IMR-90 (cell line): ENCODE results near the gene TECPR2.

ENCODE experiments used
- BHLHE40 ChIP-seq: fragments of 150-350 bp; IDR thresholded peaks from 2 replicates; pipeline ENCODE4 v1.6.1; 2016; ENCODE audit warnings: mild to moderate bottlenecking, low read depth, low read length
- CHD1 ChIP-seq: IDR thresholded peaks from 2 replicates; pipeline ENCODE4 v1.6.1; 2012; ENCODE audit warnings: low read depth, low read length, improper control_type of control experiment
- MXI1 ChIP-seq: IDR thresholded peaks from 2 replicates; pipeline ENCODE4 v1.6.1; 2012; ENCODE audit warnings: low read depth, mild to moderate bottlenecking, low read length, moderate library complexity, borderline replicate concordance
- POLR2A ChIP-seq: IDR thresholded peaks from 2 replicates; pipeline ENCODE4 v1.6.1; 2012; ENCODE audit warnings: mild to moderate bottlenecking, low read depth, low read length
- RCOR1 ChIP-seq: IDR thresholded peaks from 2 replicates; pipeline ENCODE4 v1.6.1; 2012; ENCODE audit warnings: mild to moderate bottlenecking, low read length, improper control_type of control experiment; ENCODE audit not compliant: insufficient replicate concordance
- SMC3 ChIP-seq: fragments of 150-350 bp; IDR thresholded peaks from 2 replicates; pipeline ENCODE4 v1.6.1; 2016; ENCODE audit warnings: low read depth, mild to moderate bottlenecking, antibody characterized with exemption, low read length, moderate library complexity
- TF ChIP-seq, protein P1 (sequence below): conservative IDR thresholded peaks from 2 replicates; pipeline ENCODE4 v1.5.1; 2012; ENCODE audit warnings: mild to moderate bottlenecking, low read depth, low read length, improper control_type of control experiment
- TF ChIP-seq, protein P2 (sequence below): fragments of 150-350 bp; IDR thresholded peaks from 2 replicates; pipeline ENCODE4 v1.6.1; 2017; ENCODE audit warnings: mild to moderate bottlenecking, antibody characterized with exemption, low read length, low read depth
- TF ChIP-seq, protein P3 (sequence below): fragments of 150-350 bp; IDR thresholded peaks from 2 replicates; pipeline ENCODE4 v1.6.1; 2016; ENCODE audit warnings: low read depth, mild to moderate bottlenecking, low read length, moderate library complexity, borderline replicate concordance

DNA sequence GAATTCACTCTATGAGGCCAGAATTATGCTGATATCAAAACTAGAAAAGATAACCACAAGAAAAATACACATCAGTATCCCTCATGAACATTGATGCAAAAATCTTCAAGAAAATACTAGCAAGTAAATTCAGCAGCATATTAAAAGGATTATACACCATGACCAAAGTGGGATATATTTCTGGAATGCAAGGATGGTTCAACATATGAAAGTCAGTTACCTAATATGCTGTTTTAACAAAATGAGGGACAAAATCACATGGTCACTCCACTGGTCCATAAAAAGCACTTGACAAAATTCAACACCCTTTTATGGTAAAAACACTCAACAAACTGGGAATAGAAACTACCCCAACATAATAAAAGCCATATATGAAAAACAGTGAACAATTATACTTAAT lies 40.3 kb downstream of the TECPR2 start:
- TF ChIP-seq, protein P1, sequence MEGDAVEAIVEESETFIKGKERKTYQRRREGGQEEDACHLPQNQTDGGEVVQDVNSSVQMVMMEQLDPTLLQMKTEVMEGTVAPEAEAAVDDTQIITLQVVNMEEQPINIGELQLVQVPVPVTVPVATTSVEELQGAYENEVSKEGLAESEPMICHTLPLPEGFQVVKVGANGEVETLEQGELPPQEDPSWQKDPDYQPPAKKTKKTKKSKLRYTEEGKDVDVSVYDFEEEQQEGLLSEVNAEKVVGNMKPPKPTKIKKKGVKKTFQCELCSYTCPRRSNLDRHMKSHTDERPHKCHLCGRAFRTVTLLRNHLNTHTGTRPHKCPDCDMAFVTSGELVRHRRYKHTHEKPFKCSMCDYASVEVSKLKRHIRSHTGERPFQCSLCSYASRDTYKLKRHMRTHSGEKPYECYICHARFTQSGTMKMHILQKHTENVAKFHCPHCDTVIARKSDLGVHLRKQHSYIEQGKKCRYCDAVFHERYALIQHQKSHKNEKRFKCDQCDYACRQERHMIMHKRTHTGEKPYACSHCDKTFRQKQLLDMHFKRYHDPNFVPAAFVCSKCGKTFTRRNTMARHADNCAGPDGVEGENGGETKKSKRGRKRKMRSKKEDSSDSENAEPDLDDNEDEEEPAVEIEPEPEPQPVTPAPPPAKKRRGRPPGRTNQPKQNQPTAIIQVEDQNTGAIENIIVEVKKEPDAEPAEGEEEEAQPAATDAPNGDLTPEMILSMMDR, result no peak
- TF ChIP-seq POLR2A, result no peak
- TF ChIP-seq SMC3, result no peak
- TF ChIP-seq, protein P2, sequence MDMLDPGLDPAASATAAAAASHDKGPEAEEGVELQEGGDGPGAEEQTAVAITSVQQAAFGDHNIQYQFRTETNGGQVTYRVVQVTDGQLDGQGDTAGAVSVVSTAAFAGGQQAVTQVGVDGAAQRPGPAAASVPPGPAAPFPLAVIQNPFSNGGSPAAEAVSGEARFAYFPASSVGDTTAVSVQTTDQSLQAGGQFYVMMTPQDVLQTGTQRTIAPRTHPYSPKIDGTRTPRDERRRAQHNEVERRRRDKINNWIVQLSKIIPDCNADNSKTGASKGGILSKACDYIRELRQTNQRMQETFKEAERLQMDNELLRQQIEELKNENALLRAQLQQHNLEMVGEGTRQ, result no peak
- no peak for TF ChIP-seq CHD1
- TF ChIP-seq RCOR1, result no peak
- TF ChIP-seq, protein P3, sequence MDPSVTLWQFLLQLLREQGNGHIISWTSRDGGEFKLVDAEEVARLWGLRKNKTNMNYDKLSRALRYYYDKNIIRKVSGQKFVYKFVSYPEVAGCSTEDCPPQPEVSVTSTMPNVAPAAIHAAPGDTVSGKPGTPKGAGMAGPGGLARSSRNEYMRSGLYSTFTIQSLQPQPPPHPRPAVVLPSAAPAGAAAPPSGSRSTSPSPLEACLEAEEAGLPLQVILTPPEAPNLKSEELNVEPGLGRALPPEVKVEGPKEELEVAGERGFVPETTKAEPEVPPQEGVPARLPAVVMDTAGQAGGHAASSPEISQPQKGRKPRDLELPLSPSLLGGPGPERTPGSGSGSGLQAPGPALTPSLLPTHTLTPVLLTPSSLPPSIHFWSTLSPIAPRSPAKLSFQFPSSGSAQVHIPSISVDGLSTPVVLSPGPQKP, result no peak
- TF ChIP-seq MXI1, result no peak
- no peak for TF ChIP-seq BHLHE40
